Hematopoietic multipotent progenitor cell treated with erythropoietin and hydrocortisone succinate and interleukin-3 and kit ligand, for 6 days (in vitro differentiated cells): Measurements from ENCODE around the gene TXNRD3.
"Not testable (repeated sequence)": the region's sequence is repeated elsewhere in the genome, so short reads cannot be mapped to it uniquely, and the experiment has no call there.

Experiments used
- DNase-seq: peaks from one replicate; pipeline ENCODE4 v3.0.0-alpha.2; 2015

The TXNRD3 gene

GRCh38 chr3:126638790-126639189, 16.1 kb downstream of the TXNRD3 start:
- DNase-seq = no peak

- DNase-seq = no peak
Measured at GRCh38 chr3:126636436-126636835, 18.5 kb downstream of the TXNRD3 start.

GRCh38 chr3:126634803-126635202, 20.1 kb downstream of the TXNRD3 start:
- DNase-seq = no peak

- DNase-seq = no peak
Measured at GRCh38 chr3:126630020-126630419, 24.9 kb downstream of the TXNRD3 start.

GRCh38 chr3:126625735-126626134, 29.2 kb downstream of the TXNRD3 start:
- not testable (repeated sequence) for DNase-seq

- no peak for DNase-seq
Measured at GRCh38 chr3:126622694-126623093, 32.2 kb downstream of the TXNRD3 start.

- no peak for DNase-seq
Measured at GRCh38 chr3:126621627-126622345, 33.1 kb downstream of the TXNRD3 start.

GRCh38 chr3:126621171-126621570, 33.8 kb downstream of the TXNRD3 start:
- DNase-seq = no peak

- DNase-seq = no peak
Measured at GRCh38 chr3:126620738-126621137, 34.2 kb downstream of the TXNRD3 start.

GRCh38 chr3:126618760-126619159, 36.2 kb downstream of the TXNRD3 start:
- DNase-seq = no peak

GRCh38 chr3:126618021-126618420, 36.9 kb downstream of the TXNRD3 start:
- no peak for DNase-seq

- no peak for DNase-seq
Measured at GRCh38 chr3:126617571-126617970, 37.4 kb downstream of the TXNRD3 start.

- DNase-seq = no peak
Measured at GRCh38 chr3:126616931-126617330, 38.0 kb downstream of the TXNRD3 start.

- DNase-seq = peak; percentile 7
Measured at GRCh38 chr3:126613479-126614188, 41.3 kb downstream of the TXNRD3 start.

GRCh38 chr3:126612479-126613205, 42.3 kb downstream of the TXNRD3 start:
- DNase-seq = peak; percentile 19

GRCh38 chr3:126609909-126610308, 45.0 kb downstream of the TXNRD3 start:
- DNase-seq = no peak

GRCh38 chr3:126607214-126607908, 47.6 kb downstream of the TXNRD3 start:
- peak; percentile 87 for DNase-seq

GRCh38 chr3:126606001-126606400, 48.9 kb downstream of the TXNRD3 start:
- DNase-seq = no peak

- DNase-seq = no peak
Measured at GRCh38 chr3:126604691-126605090, 50.2 kb downstream of the TXNRD3 start.

GRCh38 chr3:126599101-126599500, 55.8 kb downstream of the TXNRD3 start:
- no peak for DNase-seq

GRCh38 chr3:126595479-126595878, 59.4 kb downstream of the TXNRD3 start:
- DNase-seq = not testable (repeated sequence)

- not testable (repeated sequence) for DNase-seq
Measured at GRCh38 chr3:126591515-126591914, 63.4 kb downstream of the TXNRD3 start.

- DNase-seq = no peak
Measured at GRCh38 chr3:126582311-126582710, 72.6 kb downstream of the TXNRD3 start.
